ENCODE data around the gene DNAH1. TPM values are rescaled to one million over a fixed set of nuclear protein-coding genes. Genes with fewer than 3 reads are reported as not detected.
"Not testable (repeated sequence)": the region's sequence is repeated elsewhere in the genome, so short reads cannot be mapped to it uniquely, and the experiment has no call there.

Gene DNAH1
- total RNA-seq, 2 donors from 2014 or later = 12.8 to 14.1 TPM

- intact Hi-C loops (cut with DNase I, micrococcal nuclease) = no loop called here
- ATAC-seq (no peak), DNase-seq (no peak)
Observed at GRCh38 chr3:52327486-52328290, 11.6 kb downstream of the DNAH1 start.

- intact Hi-C loops (cut with DNase I, micrococcal nuclease) = no loop called here
- no peak for ATAC-seq
- no peak for DNase-seq
Observed at GRCh38 chr3:52328536-52329080, 12.5 kb downstream of the DNAH1 start.

GRCh38 chr3:52330194-52330805 lies 14.2 kb downstream of the DNAH1 start:
- DNase-seq = no peak
- no peak for ATAC-seq
- intact Hi-C loops (cut with DNase I, micrococcal nuclease) = no loop called here

- no peak for ATAC-seq
- intact Hi-C loops (cut with DNase I, micrococcal nuclease) = no loop called here
- DNase-seq = no peak
Observed at GRCh38 chr3:52331091-52331490, 15.0 kb downstream of the DNAH1 start.

- DNase-seq (no peak), ATAC-seq (no peak)
Observed at GRCh38 chr3:52331906-52332305, 15.8 kb downstream of the DNAH1 start.

GRCh38 chr3:52333869-52334557 lies 17.9 kb downstream of the DNAH1 start:
- intact Hi-C loops (cut with DNase I, micrococcal nuclease) = no loop called here
- peak; percentile 94 for ATAC-seq
- DNase-seq = no peak

More at GRCh38 chr3:52331906-52332305, 15.8 kb downstream of the DNAH1 start:
- intact Hi-C loops (cut with DNase I, micrococcal nuclease) = no loop called here

GRCh38 chr3:52338131-52338530 lies 22.0 kb downstream of the DNAH1 start:
- intact Hi-C loops (cut with DNase I, micrococcal nuclease) = loop anchor here (5.0 kb wide), 1 partner anchor 106 kb away; no protein-coding TSS in a partner anchor
- not testable (repeated sequence) for ATAC-seq, DNase-seq

GRCh38 chr3:52339612-52340011 lies 23.5 kb downstream of the DNAH1 start:
- ATAC-seq (peak; percentile 79), DNase-seq (peak in 1 of 2 donors; percentile 34)
- intact Hi-C loops (cut with DNase I, micrococcal nuclease) = loop anchor here (5.0 kb wide), 1 partner anchor 107 kb away; no protein-coding TSS in a partner anchor

GRCh38 chr3:52341123-52341522 lies 25.0 kb downstream of the DNAH1 start:
- ATAC-seq = no peak
- intact Hi-C loops (cut with DNase I, micrococcal nuclease) = no loop called here
- no peak for DNase-seq

GRCh38 chr3:52343946-52344600 lies 28.0 kb downstream of the DNAH1 start:
- ATAC-seq (no peak), DNase-seq (no peak)
- intact Hi-C loops (cut with DNase I, micrococcal nuclease) = no loop called here

GRCh38 chr3:52345521-52346109 lies 29.5 kb downstream of the DNAH1 start:
- DNase-seq = no peak
- no peak for ATAC-seq
- intact Hi-C loops (cut with DNase I, micrococcal nuclease) = no loop called here

GRCh38 chr3:52346623-52347530 lies 30.8 kb downstream of the DNAH1 start:
- intact Hi-C loops (cut with DNase I, micrococcal nuclease) = no loop called here
- no peak for DNase-seq
- no peak for ATAC-seq

- ATAC-seq = no peak
- intact Hi-C loops (cut with DNase I, micrococcal nuclease) = no loop called here
- DNase-seq = no peak
Observed at GRCh38 chr3:52347716-52348635, 31.9 kb downstream of the DNAH1 start.

- no peak for ATAC-seq
- intact Hi-C loops (cut with DNase I, micrococcal nuclease) = no loop called here
- DNase-seq = no peak
Observed at GRCh38 chr3:52349131-52349530, 33.0 kb downstream of the DNAH1 start.

GRCh38 chr3:52349611-52350395 lies 33.7 kb downstream of the DNAH1 start:
- ATAC-seq (no peak), DNase-seq (no peak)
- intact Hi-C loops (cut with DNase I, micrococcal nuclease) = no loop called here

GRCh38 chr3:52350416-52350815 lies 34.3 kb downstream of the DNAH1 start:
- ATAC-seq (no peak), DNase-seq (no peak)
- intact Hi-C loops (cut with DNase I, micrococcal nuclease) = no loop called here
